ENCODE results near the gene CCR4.
"Not testable (repeated sequence)": the region's sequence is repeated elsewhere in the genome, so short reads cannot be mapped to it uniquely, and the experiment has no call there.

The CCR4 gene

DNA sequence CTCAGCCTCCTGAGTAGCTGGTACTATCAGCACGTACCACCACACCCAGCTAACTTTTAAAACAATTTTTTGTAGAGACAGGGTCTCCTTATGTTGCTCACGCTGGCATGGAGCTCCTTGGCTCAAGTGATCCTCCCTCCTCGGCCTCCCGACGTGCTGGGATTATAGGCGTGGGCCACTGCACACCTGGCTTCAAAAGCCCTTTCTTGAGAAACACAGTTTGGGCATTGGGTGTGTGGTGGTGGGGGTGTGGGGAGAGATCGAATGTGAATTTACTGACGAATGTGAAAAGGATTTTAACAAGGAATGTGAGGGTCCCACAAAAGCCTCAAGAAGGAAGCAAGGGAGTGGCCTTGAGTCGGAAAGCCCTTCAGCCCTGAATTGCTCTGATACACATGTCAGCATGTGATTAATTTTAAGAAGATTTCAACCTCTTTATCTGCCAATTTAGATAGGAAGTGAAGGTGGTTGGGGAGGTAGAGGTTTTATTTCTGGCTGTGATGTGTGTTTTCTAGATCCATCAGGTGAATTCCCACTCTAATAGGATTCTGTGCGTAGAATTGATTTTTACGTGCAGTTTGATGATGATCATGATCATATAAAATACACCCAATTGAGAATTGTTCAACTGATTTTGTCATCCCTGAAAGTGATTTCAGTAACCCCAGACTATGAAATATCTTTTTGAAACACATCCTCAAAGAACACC lies 1.1 kb downstream of the CCR4 start:
- no peak for DNase-seq

DNA sequence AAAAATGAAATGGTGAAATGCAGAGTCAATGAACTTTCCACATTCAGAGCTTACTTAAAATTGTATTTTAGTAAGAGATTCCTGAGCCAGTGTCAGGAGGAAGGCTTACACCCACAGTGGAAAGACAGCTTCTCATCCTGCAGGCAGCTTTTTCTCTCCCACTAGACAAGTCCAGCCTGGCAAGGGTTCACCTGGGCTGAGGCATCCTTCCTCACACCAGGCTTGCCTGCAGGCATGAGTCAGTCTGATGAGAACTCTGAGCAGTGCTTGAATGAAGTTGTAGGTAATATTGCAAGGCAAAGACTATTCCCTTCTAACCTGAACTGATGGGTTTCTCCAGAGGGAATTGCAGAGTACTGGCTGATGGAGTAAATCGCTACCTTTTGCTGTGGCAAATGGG lies 3.1 kb downstream of the CCR4 start:
- DNase-seq: no peak

DNA sequence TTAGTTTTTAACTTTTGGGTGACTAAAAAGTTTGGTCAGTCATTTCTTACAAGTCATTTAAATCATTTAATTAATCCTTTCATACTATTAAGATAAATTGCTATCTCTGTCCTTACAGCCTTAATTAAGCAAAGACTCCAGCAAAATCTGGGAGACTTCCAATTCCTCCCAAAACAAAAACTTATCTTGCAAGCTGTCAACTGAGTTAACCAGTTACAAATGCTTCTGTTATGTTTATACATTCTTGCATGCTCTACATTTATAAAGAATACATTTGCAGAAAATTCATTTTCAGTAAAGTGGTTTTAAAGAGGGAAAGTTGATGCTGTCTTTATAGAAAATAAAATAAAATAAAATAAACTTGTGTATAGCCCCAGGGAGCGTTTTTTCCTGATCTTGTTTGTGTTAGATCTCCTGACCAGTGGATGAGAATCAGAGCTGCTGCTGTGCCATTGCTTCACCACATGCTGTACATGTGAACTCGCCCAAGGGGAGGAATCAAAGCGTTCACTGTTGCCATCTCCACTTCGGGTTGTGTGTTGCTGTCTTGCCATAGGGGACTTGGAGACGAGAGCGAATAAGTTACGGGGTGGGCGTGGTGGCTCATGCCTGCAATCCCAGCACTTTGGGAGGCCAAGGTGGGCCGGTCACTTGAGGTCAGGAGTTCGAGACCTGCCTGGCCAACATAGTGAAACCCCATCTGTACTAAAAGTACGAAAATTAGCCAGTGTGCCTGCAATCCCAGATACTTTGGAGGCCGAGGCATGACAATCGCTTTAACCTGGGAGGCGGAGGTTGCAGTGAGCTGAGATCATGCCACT lies 5.5 kb downstream of the CCR4 start:
- no peak for DNase-seq

DNA sequence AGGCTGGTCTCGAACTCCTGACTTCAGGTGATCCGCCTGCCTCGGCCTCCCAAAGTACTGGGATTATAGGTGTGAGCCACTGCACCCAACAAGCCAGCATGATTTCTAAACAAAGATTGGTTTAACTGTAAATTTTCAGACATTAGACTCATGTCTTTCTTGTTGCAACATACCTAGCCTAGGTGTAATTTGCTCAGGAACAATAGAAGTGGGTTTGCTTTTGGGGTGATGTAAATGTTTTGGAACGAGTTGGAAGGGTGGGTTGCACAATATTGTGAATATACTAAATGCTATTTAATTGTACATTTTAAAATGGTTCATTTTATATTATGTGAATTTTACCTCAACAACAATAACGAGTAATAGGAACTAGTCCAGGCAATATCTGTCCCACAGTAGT lies 7.1 kb downstream of the CCR4 start:
- no peak for DNase-seq

DNA sequence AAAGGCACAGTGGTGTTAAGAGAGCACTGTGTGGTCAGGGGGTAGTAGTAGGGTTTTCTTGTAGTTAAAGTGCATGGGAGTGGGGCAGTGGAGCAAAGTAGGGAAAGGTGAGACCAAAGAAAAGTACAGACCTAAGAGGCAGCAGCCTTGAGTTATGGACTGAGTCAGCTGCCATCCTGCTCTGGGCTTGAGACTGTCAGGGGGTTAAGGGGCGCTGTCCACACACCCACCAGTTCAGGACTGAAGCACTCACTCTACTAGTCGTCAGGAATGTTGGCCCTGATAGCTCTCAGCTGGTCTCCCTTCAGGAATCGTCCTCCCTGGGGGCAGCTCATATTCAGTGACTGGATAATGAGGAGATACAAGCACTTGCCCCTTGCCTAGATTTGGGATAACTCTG lies 7.9 kb downstream of the CCR4 start:
- no peak for DNase-seq

DNA sequence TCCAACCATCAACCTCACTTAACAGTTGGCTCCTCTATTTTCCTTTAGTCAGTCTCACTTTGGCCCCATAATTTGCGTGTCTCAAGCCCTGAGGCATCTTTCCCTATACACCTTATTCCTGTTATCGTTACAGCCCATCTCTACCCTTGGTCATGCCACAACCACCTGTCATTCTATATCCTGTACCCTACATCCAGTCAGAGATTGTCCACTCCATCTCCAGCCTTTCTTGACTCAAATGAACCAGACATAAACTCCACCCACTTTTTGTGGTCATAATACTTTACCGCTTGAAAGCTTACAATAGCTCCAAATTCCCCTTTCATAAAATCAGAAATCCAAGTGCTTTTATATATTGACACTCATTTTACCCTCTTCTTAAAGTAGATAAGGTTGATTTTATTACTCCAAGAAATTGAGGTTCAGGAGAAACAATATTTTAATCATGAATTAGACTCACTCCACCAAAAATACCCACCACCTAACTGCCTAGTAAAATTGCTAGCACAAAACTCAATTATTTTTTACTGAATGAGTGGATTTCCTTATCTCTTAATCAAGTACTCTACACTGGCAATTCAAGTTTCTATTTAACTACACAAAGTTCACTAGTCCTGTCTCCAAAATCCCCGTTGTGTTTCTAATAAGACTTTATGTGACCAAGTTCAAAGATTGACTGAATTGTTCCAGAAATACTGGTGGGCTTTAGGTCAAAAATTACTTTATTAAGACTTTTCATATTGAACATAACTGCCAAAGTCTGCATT lies 9.1 kb downstream of the CCR4 start:
- DNase-seq: no peak

DNA sequence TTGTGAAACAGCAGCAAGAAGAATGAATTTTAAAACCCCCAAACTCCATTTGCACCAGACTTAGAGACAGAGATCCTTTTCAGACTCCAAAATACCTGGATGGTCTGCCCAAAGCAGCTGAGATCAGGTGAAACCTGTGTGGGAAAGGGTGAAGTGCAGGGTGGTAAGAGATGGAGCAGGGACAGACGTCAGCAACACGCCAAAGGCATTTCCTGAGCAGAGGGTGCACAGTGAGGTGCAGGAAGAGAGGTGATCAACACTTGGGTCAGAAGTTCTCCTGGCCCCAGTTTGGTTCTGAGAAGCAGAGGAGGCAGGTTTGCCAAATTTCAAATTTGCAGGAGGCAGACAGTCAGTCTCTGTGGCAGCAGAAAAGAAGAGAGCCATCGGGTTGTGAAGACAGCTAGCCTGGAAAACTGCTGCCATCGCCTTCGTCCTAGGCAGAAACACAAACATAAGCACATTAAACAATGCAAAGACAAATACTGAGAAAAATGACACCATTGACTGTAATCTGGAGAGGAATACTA lies 9.8 kb downstream of the CCR4 start:
- no peak for DNase-seq

DNA sequence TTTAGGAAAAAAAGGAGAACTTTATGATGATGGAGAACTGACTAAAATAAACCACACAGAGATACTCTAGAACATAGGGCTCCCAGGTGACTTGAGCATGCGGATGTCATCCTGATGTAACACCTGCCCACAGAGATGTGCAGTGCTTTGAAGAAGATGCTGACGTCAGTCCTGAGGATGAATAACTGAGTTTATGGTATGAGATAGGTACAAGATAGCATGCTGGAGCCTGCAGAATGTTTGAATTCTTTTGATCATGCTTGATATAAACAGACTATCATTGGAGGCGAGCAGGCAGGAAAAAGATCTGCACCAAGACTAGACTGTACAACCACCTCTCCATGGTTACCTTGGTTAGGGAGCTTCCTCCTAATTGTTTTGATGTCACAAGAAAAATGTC lies 12.4 kb downstream of the CCR4 start:
- no peak for DNase-seq

DNA sequence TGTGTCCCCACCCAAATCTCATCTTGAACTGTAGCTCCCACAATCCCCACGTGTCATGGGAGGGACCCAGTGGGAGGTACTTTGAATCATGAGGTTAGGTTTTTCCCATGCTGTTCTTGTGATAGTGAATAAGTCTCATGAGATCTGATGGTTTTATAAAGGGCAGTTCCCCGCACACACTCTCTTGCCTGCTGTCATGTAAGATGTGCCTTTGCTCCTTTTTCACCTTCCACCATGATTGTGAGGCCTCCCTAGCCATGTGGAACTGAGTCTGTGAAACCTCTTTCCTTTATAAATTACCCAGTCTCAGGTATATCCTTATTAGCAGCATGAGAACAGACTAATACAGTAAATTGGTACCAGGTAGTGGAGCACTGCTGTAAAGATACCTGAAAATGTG lies 13.3 kb downstream of the CCR4 start:
- DNase-seq: not testable (repeated sequence)

DNA sequence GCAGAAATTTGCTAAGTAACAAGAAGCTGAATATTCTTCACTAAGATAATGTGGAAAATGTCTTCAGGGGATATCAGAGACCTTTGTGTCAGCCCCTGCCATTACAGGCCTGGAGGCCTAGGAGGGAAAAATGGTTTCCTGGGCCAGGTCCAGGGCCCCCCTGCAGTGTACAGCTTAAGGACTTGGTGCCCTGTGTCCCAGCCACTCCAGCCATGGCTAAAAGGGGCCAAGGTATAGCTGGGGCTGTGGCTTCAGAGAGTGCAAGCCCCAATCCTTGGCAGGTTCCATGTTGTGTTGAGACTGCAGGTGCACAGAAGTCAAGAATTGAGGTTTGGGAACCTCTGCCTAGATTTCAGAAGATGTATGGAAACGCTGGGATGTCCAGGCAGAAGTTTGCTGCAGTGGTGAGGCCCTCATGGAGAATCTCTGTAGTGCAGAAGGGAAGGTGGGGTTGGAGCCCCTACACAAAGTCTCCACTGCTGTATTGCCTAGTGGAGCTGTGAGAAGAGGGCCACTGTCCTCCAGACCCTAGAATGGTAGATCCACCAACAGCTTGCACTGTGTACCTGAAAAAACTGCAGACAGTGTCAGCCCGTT lies 14.3 kb downstream of the CCR4 start:
- DNase-seq: not testable (repeated sequence)

DNA sequence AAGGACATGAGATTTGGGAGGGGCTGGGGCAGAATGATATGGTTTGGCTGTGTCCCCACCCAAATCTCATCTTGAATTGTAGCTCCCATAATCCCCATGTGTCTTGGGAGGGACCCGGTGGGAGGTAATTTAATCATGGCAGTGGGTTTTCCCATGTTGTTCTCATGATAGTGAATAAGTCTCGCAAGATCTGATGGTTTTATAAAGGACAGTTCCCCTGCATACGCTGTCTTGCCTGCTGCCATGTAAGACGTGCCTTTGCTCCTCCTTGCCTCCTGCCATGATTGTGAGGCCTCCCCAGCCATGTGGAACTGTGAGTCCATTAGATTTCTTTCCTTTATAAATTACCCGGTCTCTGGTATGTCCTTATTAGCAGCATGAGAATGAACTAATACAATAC lies 15.2 kb downstream of the CCR4 start:
- not testable (repeated sequence) for DNase-seq

DNA sequence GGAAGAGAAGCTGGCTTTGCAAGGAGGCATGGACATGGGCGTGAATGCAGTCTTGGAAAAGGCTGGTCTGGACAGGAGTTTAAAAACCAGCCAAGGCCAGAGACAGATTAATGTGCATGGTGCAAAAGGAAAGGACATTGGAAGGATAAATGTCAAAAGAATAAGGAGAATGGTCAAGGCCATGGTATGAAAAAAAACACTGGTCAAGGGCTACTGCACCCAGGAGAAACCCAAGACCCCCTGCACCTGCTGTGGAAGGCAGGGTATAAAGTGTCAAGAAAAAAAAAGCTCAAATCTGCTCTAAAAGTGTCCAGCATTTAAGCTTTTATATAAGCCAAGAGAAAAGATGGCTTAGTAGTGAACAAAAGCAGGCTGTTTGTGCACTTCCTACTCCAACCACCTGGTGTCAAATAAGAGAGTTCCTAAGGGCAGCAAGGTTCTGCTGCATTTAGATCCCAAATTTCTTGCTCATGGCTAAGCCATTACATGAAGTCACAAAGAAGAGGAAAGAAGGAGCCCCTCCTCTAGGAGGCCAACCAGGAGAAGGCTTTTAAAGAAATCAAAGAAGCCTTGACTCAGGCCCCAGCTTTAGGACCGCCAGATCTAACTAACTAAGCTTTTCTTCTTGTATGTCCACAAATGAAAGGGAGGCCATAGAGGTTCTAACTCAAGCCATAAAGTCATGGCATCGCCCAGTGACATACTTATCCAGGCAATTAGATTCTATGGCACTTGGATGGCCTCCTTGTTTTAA lies 16.9 kb downstream of the CCR4 start:
- DNase-seq: peak; percentile 21

DNA sequence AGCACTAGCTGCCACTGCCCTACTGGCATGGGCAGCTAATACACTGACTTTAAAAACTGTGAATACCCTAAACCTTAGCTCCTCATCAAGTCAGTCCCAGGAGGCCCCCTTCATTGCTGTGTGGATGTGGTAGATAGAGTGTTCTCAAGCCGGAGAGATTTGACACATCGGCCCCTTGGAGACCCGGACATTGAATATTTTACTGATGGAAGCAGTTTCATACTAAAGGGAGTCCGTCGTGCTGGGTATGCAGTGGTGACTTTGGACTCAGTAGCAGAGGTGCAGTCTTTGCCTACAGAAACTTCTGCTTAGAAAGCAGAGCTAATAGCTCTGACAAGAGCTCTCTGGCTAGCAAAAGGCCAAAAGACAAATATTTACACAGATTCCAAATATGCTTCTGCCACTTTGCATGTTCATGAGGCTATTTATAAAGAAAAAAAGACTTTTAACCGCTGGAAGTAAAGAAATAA lies 17.5 kb downstream of the CCR4 start:
- DNase-seq: peak; percentile 31

DNA sequence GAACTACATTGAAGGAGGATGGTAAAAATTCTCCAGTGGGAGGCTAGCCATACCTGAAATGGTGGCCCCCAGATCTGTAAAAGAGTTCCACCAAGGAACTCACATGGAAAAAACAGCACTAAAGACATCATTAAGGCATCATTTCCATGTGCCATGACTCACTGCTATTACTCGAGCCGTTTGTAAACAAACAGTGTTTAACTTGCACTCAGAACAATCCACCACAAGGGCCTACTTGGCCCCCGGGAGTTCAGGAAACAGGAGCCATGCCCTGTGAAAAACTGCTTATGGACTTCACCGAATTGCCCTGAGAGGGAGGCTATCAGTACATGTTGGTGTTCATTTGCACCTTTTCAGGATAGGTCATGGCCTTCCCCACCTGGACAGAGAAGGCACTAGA lies 18.2 kb downstream of the CCR4 start:
- peak; percentile 86 for DNase-seq

DNA sequence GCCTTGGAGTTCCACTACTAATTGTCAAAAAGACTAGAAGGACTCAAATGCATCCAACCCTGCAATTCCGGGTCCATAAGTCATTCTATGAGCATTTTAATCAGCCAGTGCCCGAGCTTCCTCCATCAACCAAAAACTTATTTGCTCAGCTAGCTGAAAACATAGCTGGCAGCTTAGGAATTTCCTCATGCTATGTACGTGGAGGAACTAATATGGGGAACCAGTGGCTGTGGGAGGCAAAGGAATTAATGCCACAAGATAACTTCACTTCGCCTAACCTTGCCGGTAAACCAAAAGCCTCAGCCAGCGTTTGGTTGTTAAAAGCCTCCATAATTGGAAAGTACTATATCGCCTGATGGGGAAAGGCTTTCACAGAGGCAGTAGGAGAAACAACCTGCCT lies 19.8 kb downstream of the CCR4 start:
- not testable (repeated sequence) for DNase-seq

DNA sequence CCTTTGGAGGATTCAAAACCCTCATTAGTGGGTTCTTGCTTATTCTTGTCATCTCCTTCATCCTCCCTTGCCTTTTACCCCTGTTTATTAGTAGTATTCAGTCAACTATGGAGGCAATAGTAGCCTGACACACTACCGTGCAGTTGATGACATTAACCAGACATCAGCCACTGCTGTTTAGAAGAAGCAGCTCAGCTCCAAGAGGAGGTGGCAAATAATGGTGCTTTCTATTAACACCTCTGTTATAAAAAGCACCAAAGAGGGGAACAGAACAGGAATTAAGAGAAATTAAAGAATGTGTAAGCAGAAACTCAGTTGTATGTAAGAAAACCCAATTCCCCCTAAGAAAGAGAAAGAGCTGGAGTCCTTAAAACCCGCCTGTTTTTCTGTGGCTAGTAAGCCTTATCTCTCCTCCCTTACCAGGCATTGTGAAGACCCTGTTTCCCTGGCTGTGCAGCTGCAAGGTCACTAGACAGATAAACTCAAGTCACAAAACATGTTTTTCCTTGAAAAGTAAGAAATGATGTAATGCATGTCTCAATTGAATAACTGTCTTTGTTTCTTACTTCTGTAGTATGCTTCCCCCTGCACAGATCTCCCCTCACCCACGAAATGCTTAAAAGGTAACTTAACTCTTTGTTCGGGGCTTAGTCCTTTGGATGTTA lies 21.2 kb downstream of the CCR4 start:
- DNase-seq: no peak

DNA sequence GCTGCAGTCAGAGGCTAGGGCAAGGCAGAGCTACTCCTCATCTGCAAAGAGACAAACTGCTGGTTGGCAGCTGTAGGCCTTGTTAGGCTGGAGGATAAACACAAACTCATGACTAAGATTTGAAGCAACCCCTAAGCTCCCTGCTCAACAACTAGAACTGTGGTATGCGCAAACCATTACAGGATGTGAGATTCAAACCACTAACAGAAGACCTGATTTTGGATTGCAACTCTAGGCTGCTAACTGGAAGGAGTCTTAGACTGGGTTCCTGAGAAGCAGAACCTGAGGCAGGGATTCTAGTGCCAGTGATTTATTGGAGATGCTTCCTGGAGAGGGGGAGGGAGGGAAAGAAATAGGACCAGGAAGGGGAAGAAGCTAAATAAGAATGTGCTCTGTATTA lies 22.5 kb downstream of the CCR4 start:
- DNase-seq: no peak

DNA sequence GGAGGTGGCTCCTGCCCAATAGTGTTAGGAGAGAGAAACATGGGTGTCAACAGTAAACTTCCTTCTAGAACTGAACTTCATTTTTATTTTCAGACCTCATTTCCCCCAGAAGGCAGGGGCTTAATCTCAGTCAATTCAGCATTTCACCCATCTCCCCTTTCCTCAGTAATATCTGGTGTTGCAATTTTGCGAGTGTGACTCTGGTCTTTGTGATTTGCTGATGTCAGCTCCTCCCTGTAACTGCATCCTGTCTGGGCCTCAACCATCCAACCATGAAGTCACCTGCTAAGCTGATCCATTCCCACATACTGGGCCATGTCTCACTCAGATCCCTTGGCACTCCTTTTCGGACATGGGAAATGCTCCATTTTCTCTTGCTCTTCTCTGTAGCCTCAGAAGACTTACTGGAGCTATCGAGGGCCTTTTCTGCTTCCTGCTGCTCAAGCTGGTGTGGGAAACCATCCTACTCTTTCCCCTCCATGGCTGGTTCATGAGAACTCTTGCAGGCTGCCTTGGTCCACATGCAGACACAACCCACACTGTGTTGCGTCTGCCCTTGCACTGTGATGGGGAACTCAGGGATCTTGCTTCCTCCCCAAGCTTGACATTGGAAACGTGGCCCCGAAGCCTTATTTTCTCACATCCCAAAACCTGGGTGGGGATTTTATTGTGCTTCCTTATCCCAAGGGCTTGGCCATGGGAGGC lies 24.6 kb downstream of the CCR4 start:
- peak; percentile 2 for DNase-seq

DNA sequence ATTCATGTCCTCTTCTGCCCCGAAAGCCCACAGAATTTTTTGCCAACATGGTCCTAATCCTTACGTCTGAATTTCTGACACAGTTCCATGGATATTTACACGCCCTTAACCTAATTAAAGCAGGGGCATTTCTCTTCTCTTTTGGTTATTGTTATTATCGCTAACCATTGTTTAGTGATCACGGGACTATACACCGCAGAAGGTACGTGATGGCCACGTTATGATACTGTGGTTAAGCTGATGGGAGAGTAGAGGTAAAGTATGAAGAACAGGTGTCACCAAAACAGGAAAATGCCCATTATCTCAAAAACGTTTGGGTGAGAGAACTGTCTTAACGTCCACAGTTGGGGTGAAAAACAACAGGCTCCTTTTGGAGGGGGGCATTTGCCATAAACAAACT lies 26.4 kb downstream of the CCR4 start:
- no peak for DNase-seq

DNA sequence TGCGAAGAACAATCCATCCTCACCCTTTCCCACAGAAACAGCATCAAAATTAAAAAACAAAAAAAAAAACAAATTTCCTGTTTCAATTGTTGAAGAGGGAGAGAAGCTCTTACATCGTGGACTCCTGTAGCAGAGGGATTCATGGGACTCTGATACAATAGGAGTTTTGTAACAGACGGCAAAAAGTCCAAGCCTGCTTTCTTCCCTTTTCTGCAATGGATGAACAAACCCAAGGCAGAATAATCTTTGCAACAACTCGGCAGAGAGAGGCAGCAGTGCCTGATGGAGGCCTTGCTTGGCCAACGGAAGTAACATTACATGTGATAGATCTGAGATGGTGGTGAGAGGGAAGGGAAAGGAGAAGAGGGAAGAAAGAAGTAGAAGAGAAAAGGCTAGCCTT lies 26.9 kb downstream of the CCR4 start:
- no peak for DNase-seq

DNA sequence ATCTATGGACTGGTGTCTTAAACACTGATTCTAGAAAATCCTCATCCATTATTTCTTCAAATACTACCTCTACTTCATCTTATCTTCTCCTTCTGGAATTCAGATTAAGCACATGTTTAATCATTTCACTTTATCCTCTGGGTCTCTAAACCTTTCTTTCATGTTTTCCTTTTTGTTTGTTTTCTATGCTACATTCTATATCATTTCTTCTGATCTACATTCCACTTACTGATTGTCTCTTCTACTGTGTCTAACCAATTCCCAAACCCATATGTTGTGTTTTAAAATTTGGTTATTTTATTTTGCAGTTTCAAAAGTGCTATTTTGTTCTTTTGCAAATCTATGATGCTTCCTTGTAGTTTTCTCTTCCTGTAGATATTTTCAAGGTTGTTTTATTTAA lies 31.7 kb downstream of the CCR4 start:
- DNase-seq: no peak
